Measurements from ENCODE around the gene MRPL12.
A peak's percentile ranks its signal among the peaks of the same experiment; 100 is the strongest.

Gene MRPL12

GRCh38 chr17:81723651-81724209 lies 20.6 kb downstream of the MRPL12 start:
- no peak overlapping the region for H3K4me3 ChIP-seq (ENCODE audit: low read depth, low read length)
- no peak for TF ChIP-seq CTCF (IDR thresholded peaks at IDR 0.05; ENCODE audit: low read depth, low read length, missing control alignments)
- DNase-seq (ENCODE audit: low read depth): no peak

- H3K4me3 ChIP-seq (ENCODE audit: low read depth, low read length): no peak overlapping the region
- DNase-seq (ENCODE audit: low read depth): no peak
- TF ChIP-seq CTCF (IDR thresholded peaks at IDR 0.05; ENCODE audit: low read depth, low read length, missing control alignments): no peak
These were observed 22.3 kb downstream of the MRPL12 start for GRCh38 chr17:81725439-81725838.

- DNase-seq (ENCODE audit: low read depth): no peak
- TF ChIP-seq CTCF (IDR thresholded peaks at IDR 0.05; ENCODE audit: low read depth, low read length, missing control alignments): no peak
- no peak overlapping the region for H3K4me3 ChIP-seq (ENCODE audit: low read depth, low read length)
These were observed 22.8 kb downstream of the MRPL12 start for GRCh38 chr17:81726004-81726403.

GRCh38 chr17:81727324-81728031 lies 24.3 kb downstream of the MRPL12 start:
- H3K4me3 ChIP-seq (ENCODE audit: low read depth, low read length): no peak overlapping the region
- DNase-seq (ENCODE audit: low read depth): no peak
- TF ChIP-seq CTCF (IDR thresholded peaks at IDR 0.05; ENCODE audit: low read depth, low read length, missing control alignments): no peak

GRCh38 chr17:81733507-81734404 lies 30.6 kb downstream of the MRPL12 start:
- DNase-seq (ENCODE audit: low read depth): no peak
- no peak overlapping the region for H3K4me3 ChIP-seq (ENCODE audit: low read depth, low read length)
- peak; percentile 93 for TF ChIP-seq CTCF (IDR thresholded peaks at IDR 0.05; ENCODE audit: low read depth, low read length, missing control alignments)

- no peak for DNase-seq (ENCODE audit: low read depth)
- H3K4me3 ChIP-seq (ENCODE audit: low read depth, low read length): no peak overlapping the region
- TF ChIP-seq CTCF (IDR thresholded peaks at IDR 0.05; ENCODE audit: low read depth, low read length, missing control alignments): no peak
These were observed 31.5 kb downstream of the MRPL12 start for GRCh38 chr17:81734405-81735263.

All from GM12864 (cell line).